ENCODE data around the gene USP24. TPM values are rescaled to one million over a fixed set of nuclear protein-coding genes. Genes with fewer than 3 reads are reported as not detected.

The USP24 gene
- polyA plus RNA-seq, 1 of the 3 experiments (the other 2 are of a cell fraction) = 8.1 TPM

DNA sequence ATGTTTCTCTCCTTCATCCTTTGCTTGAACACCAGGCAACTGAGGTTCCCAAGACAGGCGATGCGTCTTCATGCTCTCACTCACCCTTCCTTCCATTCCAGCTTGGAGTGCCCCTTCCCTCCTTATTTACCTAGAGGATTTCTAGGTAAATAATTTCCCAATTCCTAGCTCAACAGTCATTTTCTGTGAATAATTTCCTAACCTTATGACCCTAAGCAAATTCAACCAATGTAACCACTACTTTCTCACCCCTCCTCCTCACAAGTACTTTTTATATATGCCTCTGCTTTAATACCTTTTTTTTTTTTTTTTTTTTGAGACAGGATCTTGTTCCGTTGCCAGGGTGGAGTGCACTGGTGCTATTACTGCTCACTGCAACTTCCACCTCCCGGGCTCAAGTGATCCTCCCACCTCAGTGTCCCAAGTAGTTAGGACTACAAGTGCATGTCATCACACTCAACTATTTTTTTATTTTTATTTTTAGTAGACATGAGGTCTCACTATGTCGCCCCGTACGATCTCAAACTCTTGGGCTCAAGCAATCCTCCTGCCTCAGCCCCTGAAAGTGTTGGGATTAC, 86.7 kb downstream of the USP24 start:
- Histone ChIP-seq H3K27ac (ENCODE audit: low read depth in 2 of 2, low read length in 1 of 2) (no peak overlapping the region), H3K36me3 (replicated peaks in 1 of 2; ENCODE audit: control insufficient read depth in 1 of 2, insufficient read depth in 2 of 2, low read length in 1 of 2) (peaks cover 87 to 89% of the 10 kb centered on the region in 2 experiments), H3K9ac (no peak overlapping the region), H3K9me3 (no peaks in the 10 kb centered on the region), H3K4me1 (ENCODE audit: control insufficient read depth in 1 of 2, insufficient read depth in 2 of 2, low read depth in 1 of 2, low read length in 1 of 2) (no peaks in the 10 kb centered on the region), H3K27me3 (ENCODE audit: insufficient read depth) (no peaks in the 10 kb centered on the region), H3K79me2 (ENCODE audit: insufficient read depth) (no peaks in the 10 kb centered on the region), H3K4me3 (ENCODE audit: low read depth in 2 of 2, low read length in 1 of 2) (no peak overlapping the region), H2AFZ (ENCODE audit: low read depth) (no peak overlapping the region), H3K9me2 (no peaks in the 10 kb centered on the region), H3K4me2 (no peak overlapping the region), H4K20me1 (ENCODE audit: insufficient read depth) (no peaks in the 10 kb centered on the region), H3F3A (replicated peaks; ENCODE audit: insufficient read depth) (no peaks in the 10 kb centered on the region)
- 92% methylated on average over 7 of the region's 7 CpGs for WGBS (ENCODE audit: low lambda C conversion rate)
- ChIA-PET POLR2A (no interaction called here), CTCF (interaction anchor here (1.6 to 2.5 kb wide), 2 partner anchors 149 to 151 kb away, joined by 3 to 12 read pairs; no protein-coding TSS in a partner anchor)
- no peak for DNase-seq
- TF ChIP-seq EP300 (IDR thresholded peaks at IDR 0.05; ENCODE audit: borderline replicate concordance in 1 of 2, low read depth in 1 of 2, low read length in 1 of 2) (no peak), RAD21 (IDR thresholded peaks at IDR 0.05; ENCODE audit: low read length) (no peak), TCF12 (IDR thresholded peaks at IDR 0.05) (no peak), NFIC (IDR thresholded peaks at IDR 0.05; ENCODE audit: borderline replicate concordance) (no peak), GABPA (IDR thresholded peaks at IDR 0.05; ENCODE audit: low read depth) (no peak), RXRA (IDR thresholded peaks at IDR 0.05; ENCODE audit: borderline replicate concordance, low read depth) (no peak), ELF1 (IDR thresholded peaks at IDR 0.05) (no peak), SIN3A (IDR thresholded peaks at IDR 0.05; ENCODE audit: borderline replicate concordance, low read depth, low read length) (no peak), NRF1 (IDR thresholded peaks at IDR 0.05; ENCODE audit: low read depth, low read length) (no peak), CHD2 (IDR thresholded peaks at IDR 0.05; ENCODE audit: low read length, partially characterized antibody) (no peak)
- TF ChIP-seq, protein P1, sequence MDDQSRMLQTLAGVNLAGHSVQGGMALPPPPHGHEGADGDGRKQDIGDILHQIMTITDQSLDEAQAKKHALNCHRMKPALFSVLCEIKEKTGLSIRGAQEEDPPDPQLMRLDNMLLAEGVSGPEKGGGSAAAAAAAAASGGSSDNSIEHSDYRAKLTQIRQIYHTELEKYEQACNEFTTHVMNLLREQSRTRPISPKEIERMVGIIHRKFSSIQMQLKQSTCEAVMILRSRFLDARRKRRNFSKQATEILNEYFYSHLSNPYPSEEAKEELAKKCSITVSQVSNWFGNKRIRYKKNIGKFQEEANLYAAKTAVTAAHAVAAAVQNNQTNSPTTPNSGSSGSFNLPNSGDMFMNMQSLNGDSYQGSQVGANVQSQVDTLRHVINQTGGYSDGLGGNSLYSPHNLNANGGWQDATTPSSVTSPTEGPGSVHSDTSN (IDR thresholded peaks at IDR 0.05) = no peak
- TF ChIP-seq, protein P2, sequence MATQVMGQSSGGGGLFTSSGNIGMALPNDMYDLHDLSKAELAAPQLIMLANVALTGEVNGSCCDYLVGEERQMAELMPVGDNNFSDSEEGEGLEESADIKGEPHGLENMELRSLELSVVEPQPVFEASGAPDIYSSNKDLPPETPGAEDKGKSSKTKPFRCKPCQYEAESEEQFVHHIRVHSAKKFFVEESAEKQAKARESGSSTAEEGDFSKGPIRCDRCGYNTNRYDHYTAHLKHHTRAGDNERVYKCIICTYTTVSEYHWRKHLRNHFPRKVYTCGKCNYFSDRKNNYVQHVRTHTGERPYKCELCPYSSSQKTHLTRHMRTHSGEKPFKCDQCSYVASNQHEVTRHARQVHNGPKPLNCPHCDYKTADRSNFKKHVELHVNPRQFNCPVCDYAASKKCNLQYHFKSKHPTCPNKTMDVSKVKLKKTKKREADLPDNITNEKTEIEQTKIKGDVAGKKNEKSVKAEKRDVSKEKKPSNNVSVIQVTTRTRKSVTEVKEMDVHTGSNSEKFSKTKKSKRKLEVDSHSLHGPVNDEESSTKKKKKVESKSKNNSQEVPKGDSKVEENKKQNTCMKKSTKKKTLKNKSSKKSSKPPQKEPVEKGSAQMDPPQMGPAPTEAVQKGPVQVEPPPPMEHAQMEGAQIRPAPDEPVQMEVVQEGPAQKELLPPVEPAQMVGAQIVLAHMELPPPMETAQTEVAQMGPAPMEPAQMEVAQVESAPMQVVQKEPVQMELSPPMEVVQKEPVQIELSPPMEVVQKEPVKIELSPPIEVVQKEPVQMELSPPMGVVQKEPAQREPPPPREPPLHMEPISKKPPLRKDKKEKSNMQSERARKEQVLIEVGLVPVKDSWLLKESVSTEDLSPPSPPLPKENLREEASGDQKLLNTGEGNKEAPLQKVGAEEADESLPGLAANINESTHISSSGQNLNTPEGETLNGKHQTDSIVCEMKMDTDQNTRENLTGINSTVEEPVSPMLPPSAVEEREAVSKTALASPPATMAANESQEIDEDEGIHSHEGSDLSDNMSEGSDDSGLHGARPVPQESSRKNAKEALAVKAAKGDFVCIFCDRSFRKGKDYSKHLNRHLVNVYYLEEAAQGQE (IDR thresholded peaks at IDR 0.05; ENCODE audit: low read depth, low read length) = no peak
- TF ChIP-seq, protein P3, sequence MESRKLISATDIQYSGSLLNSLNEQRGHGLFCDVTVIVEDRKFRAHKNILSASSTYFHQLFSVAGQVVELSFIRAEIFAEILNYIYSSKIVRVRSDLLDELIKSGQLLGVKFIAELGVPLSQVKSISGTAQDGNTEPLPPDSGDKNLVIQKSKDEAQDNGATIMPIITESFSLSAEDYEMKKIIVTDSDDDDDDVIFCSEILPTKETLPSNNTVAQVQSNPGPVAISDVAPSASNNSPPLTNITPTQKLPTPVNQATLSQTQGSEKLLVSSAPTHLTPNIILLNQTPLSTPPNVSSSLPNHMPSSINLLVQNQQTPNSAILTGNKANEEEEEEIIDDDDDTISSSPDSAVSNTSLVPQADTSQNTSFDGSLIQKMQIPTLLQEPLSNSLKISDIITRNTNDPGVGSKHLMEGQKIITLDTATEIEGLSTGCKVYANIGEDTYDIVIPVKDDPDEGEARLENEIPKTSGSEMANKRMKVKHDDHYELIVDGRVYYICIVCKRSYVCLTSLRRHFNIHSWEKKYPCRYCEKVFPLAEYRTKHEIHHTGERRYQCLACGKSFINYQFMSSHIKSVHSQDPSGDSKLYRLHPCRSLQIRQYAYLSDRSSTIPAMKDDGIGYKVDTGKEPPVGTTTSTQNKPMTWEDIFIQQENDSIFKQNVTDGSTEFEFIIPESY (IDR thresholded peaks at IDR 0.05; ENCODE audit: borderline replicate concordance, low read depth) = no peak
- TF ChIP-seq, protein P4, sequence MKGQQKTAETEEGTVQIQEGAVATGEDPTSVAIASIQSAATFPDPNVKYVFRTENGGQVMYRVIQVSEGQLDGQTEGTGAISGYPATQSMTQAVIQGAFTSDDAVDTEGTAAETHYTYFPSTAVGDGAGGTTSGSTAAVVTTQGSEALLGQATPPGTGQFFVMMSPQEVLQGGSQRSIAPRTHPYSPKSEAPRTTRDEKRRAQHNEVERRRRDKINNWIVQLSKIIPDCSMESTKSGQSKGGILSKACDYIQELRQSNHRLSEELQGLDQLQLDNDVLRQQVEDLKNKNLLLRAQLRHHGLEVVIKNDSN (IDR thresholded peaks at IDR 0.05; ENCODE audit: borderline replicate concordance, low read depth) = no peak
- TF ChIP-seq, protein P5, sequence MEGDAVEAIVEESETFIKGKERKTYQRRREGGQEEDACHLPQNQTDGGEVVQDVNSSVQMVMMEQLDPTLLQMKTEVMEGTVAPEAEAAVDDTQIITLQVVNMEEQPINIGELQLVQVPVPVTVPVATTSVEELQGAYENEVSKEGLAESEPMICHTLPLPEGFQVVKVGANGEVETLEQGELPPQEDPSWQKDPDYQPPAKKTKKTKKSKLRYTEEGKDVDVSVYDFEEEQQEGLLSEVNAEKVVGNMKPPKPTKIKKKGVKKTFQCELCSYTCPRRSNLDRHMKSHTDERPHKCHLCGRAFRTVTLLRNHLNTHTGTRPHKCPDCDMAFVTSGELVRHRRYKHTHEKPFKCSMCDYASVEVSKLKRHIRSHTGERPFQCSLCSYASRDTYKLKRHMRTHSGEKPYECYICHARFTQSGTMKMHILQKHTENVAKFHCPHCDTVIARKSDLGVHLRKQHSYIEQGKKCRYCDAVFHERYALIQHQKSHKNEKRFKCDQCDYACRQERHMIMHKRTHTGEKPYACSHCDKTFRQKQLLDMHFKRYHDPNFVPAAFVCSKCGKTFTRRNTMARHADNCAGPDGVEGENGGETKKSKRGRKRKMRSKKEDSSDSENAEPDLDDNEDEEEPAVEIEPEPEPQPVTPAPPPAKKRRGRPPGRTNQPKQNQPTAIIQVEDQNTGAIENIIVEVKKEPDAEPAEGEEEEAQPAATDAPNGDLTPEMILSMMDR (IDR thresholded peaks at IDR 0.05) = no peak
